HEK293T (cell line): ENCODE results near the gene E2F1.

Experiments
- CTCF ChIA-PET: fragments of 350-600 bp; formaldehyde crosslinking; extraction: SDS; loops from one replicate; lab custom pipeline; 2021; ENCODE audit warnings: antibody characterized with exemption, inconsistent platforms; lab: Yijun Ruan, JAX
- POLR2A ChIA-PET: fragments of 350-600 bp; formaldehyde crosslinking; extraction: SDS; loops from one replicate; lab custom pipeline; 2020; ENCODE audit warnings: antibody characterized with exemption, inconsistent platforms; lab: Yijun Ruan, JAX
- DNase-seq: peaks from one replicate; pipeline ENCODE4 v3.0.0; 2012; ENCODE audit warnings: mixed read lengths; ENCODE audit errors: extremely low spot score
- ARNT ChIP-seq: fragments of 450-650 bp; IDR thresholded peaks from 2 replicates; pipeline ENCODE4 v1.6.1; 2017; ENCODE audit warnings: mild to moderate bottlenecking
- BHLHE40 ChIP-seq: fragments of 450-650 bp; IDR thresholded peaks from 2 replicates; pipeline ENCODE4 v1.6.1; 2016; ENCODE audit warnings: mild to moderate bottlenecking, moderate library complexity, borderline replicate concordance
- CTBP1 ChIP-seq: fragments of 450-650 bp; IDR thresholded peaks from 2 replicates; pipeline ENCODE4 v1.6.1; 2016; ENCODE audit warnings: borderline replicate concordance
- ELF4 ChIP-seq: fragments of 450-650 bp; IDR thresholded peaks from 2 replicates; pipeline ENCODE4 v1.6.1; 2017; ENCODE audit warnings: antibody characterized with exemption
- FOXA1 ChIP-seq: fragments of 450-650 bp; IDR thresholded peaks from 2 replicates; pipeline ENCODE4 v1.6.1; 2016; ENCODE audit warnings: mild to moderate bottlenecking
- FOXK2 ChIP-seq: fragments of 450-650 bp; IDR thresholded peaks from 2 replicates; pipeline ENCODE4 v1.6.1; 2016; ENCODE audit warnings: mild to moderate bottlenecking
- FOXM1 ChIP-seq: fragments of 450-650 bp; IDR thresholded peaks from 2 replicates; pipeline ENCODE4 v1.6.1; 2017; ENCODE audit warnings: mild to moderate bottlenecking, borderline replicate concordance
- HDGF ChIP-seq: fragments of 450-650 bp; IDR thresholded peaks from 2 replicates; pipeline ENCODE4 v1.6.1; 2017; ENCODE audit warnings: antibody characterized with exemption, borderline replicate concordance
- L3MBTL2 ChIP-seq: fragments of 450-650 bp; conservative IDR thresholded peaks from 2 replicates; pipeline ENCODE4 v1.6.1; 2016; ENCODE audit warnings: mild to moderate bottlenecking
- LEF1 ChIP-seq: fragments of 450-650 bp; IDR thresholded peaks from 2 replicates; pipeline ENCODE4 v1.6.1; 2017; ENCODE audit warnings: mild to moderate bottlenecking, borderline replicate concordance
- NFRKB ChIP-seq: fragments of 450-650 bp; IDR thresholded peaks from 2 replicates; pipeline ENCODE4 v1.6.1; 2016; ENCODE audit warnings: mild to moderate bottlenecking, moderate library complexity
- SP1 ChIP-seq: fragments of 450-650 bp; IDR thresholded peaks from 2 replicates; pipeline ENCODE4 v1.6.1; 2017
- SUZ12 ChIP-seq: fragments of 450-650 bp; IDR thresholded peaks from 2 replicates; pipeline ENCODE4 v1.6.1; 2016; ENCODE audit warnings: mild to moderate bottlenecking
- TARDBP ChIP-seq: fragments of 450-650 bp; IDR thresholded peaks from 2 replicates; pipeline ENCODE4 v1.6.1; 2016
- ZNF384 ChIP-seq: fragments of 450-650 bp; IDR thresholded peaks from 2 replicates; pipeline ENCODE4 v1.6.1; 2016
- TF ChIP-seq, protein P1 (sequence below): fragments of 450-650 bp; IDR thresholded peaks from 2 replicates; pipeline ENCODE4 v1.6.1; 2016

The E2F1 gene

DNA sequence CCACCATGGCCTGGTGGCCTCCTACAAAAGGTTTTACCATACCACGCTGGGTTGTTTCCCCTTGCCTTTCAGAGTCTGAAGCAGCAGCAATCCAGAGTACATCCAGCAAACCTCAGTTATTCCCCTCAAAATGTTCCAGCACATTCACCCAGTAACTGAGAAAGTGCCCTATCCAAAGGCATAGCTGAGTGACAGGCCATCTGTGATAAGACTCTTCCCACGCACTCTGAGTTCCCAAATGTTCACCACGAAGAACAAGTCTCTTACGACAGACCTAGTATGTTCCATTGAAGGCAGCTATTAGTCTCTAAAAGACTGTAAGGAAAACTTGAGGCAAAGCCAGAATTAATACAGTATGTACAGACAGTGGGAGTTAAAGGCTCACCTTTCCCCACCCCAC, 55.7 kb downstream of the E2F1 start:
- POLR2A ChIA-PET = no interaction called here
- CTCF ChIA-PET = no interaction called here
- DNase-seq = no peak
- TF ChIP-seq FOXK2 (no peak), ZNF384 (no peak), TARDBP (no peak), ARNT (no peak), ELF4 (no peak), L3MBTL2 (no peak), HDGF (no peak), SUZ12 (no peak), NFRKB (no peak), FOXM1 (no peak), CTBP1 (no peak), FOXA1 (no peak), LEF1 (no peak), BHLHE40 (no peak)
- TF ChIP-seq, protein P1, sequence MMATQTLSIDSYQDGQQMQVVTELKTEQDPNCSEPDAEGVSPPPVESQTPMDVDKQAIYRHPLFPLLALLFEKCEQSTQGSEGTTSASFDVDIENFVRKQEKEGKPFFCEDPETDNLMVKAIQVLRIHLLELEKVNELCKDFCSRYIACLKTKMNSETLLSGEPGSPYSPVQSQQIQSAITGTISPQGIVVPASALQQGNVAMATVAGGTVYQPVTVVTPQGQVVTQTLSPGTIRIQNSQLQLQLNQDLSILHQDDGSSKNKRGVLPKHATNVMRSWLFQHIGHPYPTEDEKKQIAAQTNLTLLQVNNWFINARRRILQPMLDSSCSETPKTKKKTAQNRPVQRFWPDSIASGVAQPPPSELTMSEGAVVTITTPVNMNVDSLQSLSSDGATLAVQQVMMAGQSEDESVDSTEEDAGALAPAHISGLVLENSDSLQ = no peak

DNA sequence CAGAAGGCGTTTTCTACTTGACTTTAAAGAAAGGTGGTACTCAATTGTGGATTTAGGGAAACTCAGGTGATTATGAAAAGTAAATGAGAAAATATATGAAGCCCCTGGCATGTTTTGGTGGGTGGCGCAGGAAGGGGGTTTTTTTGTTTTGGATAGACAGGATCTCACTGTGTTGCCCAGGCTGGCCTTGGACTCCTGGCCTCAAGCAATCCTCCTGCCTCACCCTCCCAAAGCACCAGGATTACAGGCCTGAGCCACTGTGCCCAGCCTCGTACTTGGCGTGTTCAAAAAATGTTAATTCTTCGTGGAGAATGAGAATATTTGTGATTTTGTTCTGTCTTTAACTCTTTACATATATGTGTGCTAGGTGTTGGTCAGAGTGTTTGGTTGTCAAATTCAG, 56.2 kb downstream of the E2F1 start:
- ChIA-PET POLR2A (no interaction called here), CTCF (no interaction called here)
- no peak for DNase-seq
- TF ChIP-seq NFRKB (no peak), L3MBTL2 (no peak)

DNA sequence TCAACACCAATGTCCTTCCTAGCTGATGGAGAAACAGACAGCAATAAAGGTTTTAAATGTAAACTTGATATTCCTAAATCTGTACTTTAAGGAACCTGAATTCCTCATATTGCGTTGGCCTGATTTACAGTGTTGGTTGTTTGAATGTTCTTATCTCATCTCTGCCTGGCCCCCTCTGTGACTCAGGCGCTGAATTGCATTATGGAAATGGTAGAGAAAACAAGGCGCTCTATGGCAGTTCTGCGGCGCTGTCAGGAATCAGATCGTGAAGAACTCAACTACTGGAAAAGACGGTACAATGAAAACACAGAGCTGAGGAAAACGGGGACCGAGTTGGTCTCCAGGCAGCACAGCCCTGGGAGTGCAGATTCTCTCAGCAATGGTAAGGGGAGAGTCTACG, 56.7 kb downstream of the E2F1 start:
- DNase-seq = no peak
- CTCF ChIA-PET = no interaction called here
- POLR2A ChIA-PET = no interaction called here
- no peak for TF ChIP-seq ELF4
- TF ChIP-seq NFRKB = no peak
- TF ChIP-seq SP1 = no peak
- no peak for TF ChIP-seq FOXM1
- no peak for TF ChIP-seq L3MBTL2
- TF ChIP-seq HDGF = no peak
- no peak for TF ChIP-seq FOXK2
- TF ChIP-seq ARNT = no peak
- TF ChIP-seq, protein P1 = no peak
- TF ChIP-seq ZNF384 = no peak

DNA sequence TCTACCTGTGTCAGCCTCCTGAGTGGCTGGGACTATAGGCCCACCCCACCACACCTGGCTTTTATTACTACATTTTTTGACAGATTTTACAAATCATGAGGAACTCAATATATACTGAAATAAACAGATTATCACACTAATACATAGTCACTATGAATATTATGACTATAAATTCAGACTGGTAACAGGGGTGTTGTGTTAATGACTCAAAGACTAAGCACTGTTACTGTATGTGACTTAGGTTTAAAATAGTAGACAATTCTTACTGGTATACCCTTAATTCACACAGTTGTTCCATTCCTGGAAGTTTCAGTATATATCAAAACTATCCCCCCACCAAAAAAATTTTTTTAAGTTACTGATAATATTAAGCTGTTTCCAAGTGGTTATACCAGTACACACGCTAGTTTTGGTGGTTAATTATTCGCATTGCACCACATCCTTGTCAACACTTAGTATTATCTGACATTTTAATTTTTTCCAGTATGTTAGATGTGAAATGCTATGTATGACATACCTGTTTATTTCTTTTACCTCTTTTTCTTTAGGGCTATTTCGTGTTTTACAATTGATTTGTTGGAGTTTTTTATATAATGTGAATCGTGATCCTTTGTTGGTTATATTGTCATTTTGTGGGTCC, 58.5 kb downstream of the E2F1 start:
- no peak for DNase-seq
- ChIA-PET CTCF (no interaction called here), POLR2A (no interaction called here)
- TF ChIP-seq L3MBTL2 (no peak), LEF1 (no peak), FOXM1 (no peak), BHLHE40 (no peak), HDGF (no peak), ZNF384 (no peak), ELF4 (no peak), NFRKB (no peak), SUZ12 (no peak), SP1 (no peak), TARDBP (no peak), CTBP1 (no peak), FOXA1 (no peak), FOXK2 (no peak)
- TF ChIP-seq, protein P1 = no peak

DNA sequence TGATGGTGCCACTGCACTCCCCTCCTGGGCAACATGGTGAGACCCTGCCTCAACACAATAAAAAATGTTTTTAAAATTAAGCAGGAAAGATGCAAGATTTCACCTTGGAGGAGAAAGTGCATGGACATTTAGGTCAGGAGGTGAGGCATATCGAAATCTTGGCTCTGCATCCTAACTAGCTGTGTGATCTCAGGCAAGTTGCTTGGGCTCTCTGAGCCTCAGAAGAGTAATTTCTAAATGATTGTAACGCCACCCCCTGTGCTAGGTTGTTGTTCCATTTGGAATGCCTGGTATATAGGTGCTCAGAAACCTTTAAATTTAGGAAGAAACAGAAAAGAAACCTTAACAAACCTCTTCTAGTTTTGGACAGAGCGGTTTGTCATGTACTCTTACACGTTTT, 60.0 kb downstream of the E2F1 start:
- POLR2A ChIA-PET = no interaction called here
- CTCF ChIA-PET = no interaction called here
- TF ChIP-seq L3MBTL2 = no peak
- no peak for TF ChIP-seq TARDBP
- TF ChIP-seq BHLHE40 = no peak
- no peak for TF ChIP-seq CTBP1
- no peak for TF ChIP-seq ARNT
- TF ChIP-seq LEF1 = no peak
- no peak for TF ChIP-seq ZNF384
- TF ChIP-seq FOXA1 = no peak
- no peak for TF ChIP-seq ELF4
- no peak for TF ChIP-seq NFRKB
- TF ChIP-seq, protein P1 = no peak
- no peak for TF ChIP-seq HDGF
- TF ChIP-seq FOXK2 = no peak
- no peak for TF ChIP-seq SUZ12
- no peak for TF ChIP-seq SP1
- DNase-seq = no peak
